Stimulated activated CD8-positive, alpha-beta memory T cell treated with anti-CD3 and anti-CD28 coated beads, Interleukin-4, amount 100 ng/mL, for 48 hours (primary cell): ENCODE results near the gene KIAA0586.
"Not testable (repeated sequence)": the region's sequence is repeated elsewhere in the genome, so short reads cannot be mapped to it uniquely, and the experiment has no call there.

Experiments used
- DNase-seq: peaks from one replicate; pipeline ENCODE4 v3.0.0-alpha.2; 2020

Gene KIAA0586

DNA sequence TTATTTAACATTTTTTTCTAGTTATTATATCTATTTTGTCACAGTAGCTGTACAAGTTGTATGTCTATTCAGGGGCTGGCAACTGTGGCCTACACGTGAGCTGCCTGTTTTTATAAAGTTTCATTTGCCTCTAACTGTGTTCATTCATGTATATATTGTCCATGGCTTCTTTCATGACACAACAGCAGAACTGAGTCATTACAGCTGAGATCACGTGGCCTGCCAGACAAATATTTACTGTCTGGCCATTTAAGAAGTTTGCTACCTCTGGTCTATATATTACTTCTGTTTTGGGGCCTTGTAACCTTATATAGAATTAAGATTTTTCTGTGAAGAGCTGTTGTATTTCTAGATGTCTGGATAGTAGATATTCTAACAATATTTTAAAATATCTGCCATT is 37.9 kb downstream of the KIAA0586 start:
- DNase-seq, result no peak

DNA sequence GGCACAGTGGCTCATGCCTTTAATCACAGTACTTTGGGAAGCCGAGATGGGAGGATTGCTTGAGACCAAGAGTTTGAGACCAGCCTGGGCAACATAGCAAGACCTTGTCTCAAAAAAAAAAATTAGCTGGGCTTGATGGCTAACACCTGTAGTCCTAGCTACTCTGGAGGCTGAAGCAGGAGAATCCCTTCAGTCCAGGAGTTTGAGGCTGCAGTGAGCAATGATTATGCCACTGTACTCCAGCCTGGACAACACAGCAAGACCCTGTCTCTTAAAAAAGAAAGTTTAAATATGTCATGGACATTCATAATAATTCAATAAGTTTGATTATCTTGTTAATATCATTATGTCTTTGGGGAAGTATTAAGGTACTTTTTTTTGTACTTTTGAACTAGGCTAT is 38.9 kb downstream of the KIAA0586 start:
- no peak for DNase-seq

DNA sequence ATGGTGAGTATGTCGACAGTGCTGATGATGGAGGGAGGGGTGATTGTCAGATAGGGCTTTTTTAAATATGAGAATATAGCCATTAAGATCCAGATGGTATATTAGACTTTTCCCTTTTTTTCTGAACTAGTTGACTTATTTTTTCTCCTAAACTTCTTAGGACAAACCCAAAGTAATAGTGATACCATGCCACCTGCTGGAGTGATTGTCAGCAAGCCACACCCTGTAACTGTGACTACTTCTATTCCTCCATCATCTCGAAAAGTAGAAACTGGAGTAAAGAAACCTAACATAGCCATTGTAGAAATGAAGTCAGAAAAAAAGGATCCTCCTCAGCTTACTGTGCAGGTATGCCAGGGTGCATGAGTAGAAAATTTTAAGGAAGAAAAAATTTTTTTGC is 40.1 kb downstream of the KIAA0586 start:
- no peak for DNase-seq

DNA sequence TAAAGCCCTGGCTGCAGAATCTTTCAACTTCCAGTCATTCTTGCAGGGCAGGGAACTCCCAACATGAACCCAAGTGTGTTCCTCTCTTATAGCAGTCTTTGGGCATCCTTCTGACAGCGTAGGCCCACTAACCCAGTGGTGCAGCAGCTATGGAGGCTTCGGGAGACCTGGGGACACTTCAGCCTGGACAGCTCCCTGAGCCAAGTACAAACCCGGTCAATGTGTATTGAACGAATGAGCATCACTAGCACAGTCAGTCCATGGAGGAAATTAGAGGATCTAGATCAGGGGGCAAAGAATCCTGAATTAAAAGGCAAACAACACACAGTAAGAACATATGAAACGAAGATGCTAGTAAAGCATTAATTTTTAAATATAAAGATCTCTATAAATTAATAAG is 41.8 kb downstream of the KIAA0586 start:
- no peak for DNase-seq

DNA sequence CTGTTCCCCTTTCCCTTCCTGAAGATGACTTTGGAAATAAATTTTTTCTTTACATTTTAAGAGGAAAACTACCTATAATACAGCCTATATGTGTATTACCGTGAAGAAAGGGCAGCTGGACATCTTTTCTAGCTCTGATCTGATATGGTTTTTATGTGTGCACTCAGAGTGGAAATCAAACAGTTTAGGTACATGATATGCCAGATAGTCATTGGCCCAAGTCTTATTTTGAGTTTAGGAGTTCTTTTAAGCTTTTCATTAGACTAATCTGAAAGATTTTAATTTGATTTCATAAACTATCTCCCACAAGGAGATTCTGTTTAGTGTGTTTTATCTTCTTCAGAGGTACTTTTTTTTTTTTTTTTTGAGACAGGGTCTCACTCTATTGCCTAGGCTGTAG is 48.8 kb downstream of the KIAA0586 start:
- no peak for DNase-seq

DNA sequence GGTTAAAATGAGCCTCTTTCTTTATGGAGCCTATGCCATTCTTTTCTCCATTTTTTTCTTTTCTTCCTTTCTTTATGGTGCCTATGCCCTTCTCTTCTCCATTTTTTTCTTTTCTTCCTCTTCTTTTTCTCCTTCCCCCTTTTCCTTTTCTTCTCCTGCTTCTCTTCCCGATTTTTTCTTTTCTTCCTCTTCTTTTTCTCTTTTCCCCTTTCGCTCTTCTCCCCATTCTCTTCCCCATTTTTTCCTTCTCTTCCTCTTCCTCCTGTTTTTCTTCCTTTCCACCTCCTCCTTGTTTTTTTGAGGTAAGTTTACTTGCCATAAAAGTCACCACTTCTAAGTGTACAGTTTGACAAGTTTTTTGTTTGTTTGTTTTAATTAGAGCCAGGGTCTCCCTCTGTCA is 50.1 kb downstream of the KIAA0586 start:
- DNase-seq, result no peak

DNA sequence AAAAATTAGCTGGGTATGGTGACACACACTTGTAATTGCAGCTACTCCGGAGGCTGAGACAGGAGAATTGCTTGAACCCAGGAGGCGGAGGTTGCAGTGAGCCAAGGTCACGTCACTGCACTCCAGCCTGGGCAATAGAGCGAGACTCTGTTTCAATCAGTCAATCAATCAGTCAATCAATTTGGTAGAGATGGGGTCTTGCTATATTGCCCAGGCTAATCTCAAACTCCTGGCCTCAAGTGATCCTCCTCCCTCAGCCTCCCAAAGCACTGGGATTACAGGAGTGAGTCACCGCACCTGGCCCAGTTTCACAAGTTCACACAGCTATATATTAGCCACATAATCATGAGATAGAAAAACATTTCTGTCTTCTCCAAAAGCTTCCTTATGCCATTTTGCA is 50.8 kb downstream of the KIAA0586 start:
- DNase-seq, result not testable (repeated sequence)

DNA sequence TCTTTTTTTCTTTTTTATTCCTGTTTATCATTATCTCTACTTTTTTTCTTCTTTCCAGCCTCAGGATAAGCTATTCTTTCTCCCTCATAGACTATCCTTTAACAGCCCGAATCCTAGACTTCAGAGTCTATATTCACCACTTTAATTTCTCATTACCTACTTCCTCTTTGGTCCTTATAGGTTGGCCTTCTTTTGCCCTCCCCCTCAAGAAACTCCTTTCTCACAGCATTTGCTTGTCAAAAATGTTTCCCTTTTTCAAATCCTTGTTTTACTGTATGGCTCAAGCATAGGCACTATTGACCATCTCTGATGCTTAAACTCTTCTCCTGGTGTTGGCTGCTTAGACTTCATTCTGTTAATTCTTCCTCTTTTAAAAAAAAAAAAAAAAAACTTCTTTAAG is 52.5 kb downstream of the KIAA0586 start:
- no peak for DNase-seq

DNA sequence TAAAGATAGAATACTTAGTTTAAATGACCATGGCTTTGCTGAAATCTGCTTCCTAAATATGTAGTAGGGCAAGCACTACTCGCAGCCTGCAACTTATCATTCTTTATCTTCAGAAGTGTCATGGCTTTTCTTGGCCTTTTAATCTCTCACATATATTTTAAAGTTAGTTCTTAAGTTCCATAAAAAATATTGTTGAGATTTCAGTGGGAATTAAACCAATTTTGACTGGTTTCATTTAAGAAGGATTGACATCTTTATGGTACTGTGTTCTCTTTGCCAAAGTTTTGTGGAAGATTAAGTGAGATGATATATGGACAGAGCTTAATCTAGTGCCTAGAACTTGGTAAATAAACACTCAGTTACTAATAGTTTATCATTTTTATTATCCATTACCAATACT is 56.7 kb downstream of the KIAA0586 start:
- DNase-seq, result no peak

DNA sequence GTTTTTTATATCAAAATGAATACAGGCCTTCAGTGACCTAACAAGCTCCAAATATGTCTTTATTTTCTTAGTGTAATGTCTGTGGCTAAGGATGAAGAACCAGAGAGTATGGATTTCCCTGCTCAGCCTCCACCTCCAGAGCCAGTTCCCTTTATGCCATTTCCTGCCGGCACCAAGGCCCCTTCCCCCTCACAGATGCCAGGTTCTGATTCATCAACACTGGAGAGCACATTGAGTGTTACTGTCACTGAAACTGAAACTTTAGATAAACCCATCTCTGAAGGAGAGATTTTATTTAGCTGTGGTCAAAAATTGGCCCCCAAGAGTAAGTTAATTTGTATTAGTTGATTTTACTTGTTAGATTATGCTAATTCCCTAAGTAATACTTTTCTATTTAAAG is 61.0 kb downstream of the KIAA0586 start:
- DNase-seq, result peak; percentile 30

DNA sequence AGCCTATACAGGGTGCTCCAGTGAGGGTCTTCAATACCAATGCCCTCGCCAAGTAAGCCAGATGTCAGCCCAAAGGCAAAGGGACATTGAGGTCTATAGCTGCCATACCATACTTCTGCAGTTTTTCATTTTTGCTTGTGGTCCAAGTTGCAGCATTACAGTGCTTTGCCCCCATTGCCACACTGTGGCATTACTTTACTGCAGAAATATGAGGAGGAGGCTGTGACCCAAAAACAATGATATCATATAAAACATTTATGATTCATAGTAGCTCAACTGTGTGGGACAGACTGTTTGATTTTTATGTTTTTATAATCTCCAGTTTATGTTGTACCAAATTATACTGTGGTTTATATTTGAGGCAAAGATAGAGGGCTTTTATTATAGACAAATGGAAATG is 64.1 kb downstream of the KIAA0586 start:
- DNase-seq, result no peak

DNA sequence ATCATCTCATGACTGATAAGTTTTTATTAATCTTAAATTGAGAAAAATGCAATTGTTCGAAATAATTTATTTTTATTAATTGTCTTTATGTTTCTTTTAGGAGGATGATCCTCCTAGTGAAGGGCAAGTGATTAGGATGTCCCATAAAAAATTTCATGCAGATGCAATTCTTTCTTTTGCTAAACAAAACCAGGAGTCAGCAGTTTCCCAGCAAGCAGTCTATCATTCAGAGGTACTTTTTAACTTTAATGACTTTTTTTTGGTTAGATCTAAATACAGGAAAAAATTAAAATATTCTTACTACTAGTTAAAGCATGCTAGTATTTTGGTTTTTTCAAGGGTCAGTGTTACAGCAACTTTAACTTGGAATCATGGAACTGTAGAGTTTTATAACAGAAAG is 64.5 kb downstream of the KIAA0586 start:
- DNase-seq, result no peak

DNA sequence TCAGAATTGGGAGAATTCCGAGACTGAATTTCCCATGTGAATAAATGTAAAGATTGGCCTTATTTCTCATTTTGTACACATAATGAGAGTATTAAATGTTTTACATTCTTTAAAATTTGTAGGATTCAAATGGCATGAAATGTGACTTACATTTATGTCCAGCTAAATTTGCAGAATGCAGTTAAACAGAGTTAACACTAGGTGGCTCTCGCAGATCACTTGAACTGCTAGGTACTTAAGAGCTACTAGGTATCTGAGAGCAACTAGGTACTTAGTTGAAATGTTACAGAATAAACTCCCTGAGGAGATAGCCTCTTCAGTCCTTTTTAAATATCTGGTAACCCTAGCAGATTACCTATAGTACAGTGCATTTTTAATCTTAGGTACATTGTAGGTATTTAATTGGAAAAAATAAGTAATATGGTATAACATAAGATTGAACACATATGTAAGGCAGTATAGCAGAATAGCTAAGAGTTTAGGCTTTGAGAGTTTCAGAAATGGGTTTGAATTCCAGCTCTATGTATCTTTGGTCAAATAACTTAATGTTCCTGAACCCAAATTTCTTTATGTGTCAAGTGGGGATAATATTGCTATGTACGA is 73.8 kb downstream of the KIAA0586 start:
- no peak for DNase-seq

DNA sequence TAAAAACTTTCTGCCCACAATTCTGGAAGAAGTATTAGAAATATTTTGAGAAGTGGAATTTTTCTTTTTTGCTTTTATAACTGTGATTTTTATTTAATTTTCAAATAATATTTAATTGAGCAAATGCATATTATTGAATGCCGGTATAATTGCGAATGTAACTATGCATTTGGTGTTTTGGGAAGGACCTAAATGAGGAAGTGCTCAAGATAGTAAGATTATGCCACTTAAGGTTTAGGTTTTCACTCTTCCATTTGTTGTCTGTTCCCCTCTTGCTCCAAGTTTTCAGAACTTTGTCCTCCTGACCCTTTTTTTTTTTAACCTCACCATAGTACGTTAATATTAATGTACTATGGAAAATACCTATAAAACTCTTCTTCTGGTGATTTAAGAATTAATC is 85.8 kb downstream of the KIAA0586 start:
- DNase-seq, result no peak

DNA sequence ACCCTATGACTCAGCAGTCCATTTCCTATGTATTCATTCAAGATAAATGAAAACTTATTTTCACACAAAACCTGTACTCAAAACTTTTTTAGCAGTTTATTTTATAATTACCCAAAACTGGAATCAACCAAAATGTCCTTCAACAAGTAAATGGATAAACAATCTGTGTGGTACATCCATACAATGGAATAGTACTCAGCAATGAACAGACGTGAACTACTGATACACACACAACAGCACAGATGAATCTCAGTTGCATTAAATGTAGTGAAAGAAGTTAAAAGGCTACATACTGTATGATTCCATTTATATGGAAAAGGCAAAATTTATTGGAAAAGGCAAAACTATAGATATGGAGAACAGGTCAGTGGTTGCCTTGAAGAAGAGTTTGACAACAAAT is 90.1 kb downstream of the KIAA0586 start:
- no peak for DNase-seq

DNA sequence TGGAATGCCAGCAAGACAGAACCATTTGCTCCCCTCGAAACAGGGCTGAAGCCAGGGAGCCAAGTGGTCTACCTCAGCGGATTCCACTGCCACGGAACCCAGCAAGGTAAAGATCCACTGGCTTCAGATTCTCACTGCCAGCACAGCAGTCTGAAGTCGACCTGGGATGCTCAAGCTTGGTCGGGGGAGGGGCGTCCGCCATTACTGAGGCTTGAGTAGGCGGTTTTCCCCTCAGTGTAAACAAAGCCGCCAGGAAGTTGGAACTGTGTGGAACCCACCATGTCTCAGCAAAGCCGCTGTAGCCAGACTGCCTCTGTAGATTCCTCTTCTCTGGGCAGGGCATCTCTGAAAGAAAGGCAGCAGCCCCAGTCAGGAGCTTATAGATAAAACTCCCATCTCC is 98.2 kb downstream of the KIAA0586 start:
- not testable (repeated sequence) for DNase-seq

DNA sequence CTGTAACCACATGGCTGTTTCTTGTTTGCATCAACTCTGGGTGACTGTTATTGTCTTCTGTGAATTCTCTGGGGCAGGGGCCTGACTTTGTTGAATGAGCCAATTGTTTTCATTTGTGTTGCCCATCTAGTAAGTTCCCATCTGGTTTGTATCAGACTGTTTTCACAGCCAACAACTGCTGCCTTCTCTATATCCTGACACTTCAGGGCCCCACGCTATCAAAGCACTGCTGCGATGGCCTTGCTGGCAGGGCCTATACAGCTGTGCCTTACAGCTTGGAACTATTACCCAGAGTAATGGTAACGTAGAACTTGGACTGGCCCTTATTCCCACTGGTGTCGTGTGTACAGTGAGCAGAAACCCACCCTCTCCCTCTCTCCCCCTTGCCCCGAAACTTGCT is 105.9 kb downstream of the KIAA0586 start:
- no peak for DNase-seq

DNA sequence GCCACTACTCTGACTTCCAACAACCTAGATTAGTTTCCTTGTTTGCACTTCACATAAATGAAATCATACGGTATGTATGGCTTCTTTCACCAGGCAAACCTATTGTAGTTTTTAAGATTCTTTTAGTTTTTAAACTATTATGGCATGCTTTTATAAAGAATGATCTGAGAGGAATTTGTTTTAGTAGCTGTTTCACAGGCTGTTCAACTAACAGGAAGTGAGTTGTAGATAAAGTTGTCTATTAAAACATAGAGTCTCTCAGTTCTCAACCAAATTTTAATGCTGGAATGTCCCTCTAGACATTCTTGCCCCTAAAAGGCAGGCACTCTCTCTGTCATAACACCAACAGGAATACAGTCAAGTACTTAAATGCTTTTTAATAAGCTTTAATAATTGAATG is 107.5 kb downstream of the KIAA0586 start:
- DNase-seq, result no peak

DNA sequence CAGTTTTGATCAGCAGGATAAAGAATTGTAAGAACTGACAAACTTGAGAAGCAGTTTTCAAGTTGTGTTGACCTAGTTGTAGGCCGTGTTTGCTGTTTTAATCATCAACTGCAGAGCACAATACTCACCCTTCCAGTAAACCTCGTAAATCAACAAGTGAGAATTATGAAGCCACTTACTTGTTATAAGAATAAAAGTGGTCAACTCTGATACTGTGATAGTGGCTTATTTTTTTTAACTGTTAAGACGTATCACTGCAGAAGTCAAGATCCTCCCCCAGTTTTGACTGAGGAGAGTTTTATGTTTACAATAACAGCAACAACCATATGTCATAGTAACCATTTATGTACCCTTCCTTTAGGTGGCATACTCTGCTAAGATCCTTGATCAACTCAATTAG is 109.5 kb downstream of the KIAA0586 start:
- DNase-seq, result no peak

DNA sequence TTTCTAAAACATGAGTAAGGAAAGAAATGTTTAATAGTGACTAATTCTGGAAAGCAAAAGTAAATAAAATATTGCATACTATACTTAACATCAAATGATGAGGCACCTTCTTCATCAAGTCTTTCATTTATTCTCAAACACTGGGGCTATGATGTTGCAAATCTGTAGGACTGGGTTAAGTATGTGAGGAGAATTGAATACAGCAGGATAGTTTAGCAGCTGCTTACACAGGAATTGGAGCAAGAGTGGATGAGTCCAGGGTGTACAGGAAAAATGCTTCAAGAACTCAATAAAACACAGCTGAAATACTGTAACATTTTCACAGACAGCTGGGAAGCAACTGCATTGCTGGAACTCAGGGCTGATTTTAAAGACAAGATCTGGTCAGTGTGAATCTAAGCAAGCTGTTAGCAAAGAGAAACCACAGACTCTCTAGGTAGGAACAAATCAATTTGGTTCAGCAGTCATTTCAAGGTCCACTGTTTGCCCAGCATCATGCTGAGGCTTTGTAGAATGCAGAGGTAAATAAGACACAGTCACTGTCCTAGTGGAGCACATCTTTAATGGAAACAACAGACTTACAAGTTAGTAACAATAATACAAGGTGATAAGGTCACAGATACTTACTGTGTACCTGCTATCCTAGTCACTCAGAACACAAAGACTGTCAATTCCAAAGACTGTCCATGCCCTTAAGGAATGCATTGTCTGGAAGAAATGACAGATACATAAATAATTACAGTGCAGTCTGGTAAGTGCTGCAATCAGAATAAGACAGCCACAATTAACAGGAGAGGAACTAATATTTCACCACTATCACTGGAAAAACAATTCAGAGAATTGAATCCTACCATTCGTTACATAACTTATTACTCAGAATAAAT is 113.5 kb downstream of the KIAA0586 start:
- DNase-seq, result no peak

DNA sequence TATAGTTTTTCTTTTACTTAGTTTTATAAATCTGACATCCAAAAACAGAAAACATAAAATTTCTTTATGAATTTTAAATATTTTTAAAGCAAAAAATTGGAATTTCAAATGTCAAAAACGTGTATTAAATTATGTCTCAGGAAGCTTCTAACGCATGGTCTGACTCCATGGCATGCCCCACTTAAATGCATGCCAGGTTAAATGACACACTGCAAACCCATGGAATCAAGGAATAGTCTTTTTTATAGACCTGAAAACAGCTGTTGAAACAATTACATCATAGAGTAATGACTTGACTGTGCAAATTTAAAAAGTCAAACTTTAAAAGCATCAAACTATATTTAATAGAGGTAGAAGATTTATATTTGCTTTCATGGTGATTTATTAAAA is 114.1 kb downstream of the KIAA0586 start:
- DNase-seq, result no peak

DNA sequence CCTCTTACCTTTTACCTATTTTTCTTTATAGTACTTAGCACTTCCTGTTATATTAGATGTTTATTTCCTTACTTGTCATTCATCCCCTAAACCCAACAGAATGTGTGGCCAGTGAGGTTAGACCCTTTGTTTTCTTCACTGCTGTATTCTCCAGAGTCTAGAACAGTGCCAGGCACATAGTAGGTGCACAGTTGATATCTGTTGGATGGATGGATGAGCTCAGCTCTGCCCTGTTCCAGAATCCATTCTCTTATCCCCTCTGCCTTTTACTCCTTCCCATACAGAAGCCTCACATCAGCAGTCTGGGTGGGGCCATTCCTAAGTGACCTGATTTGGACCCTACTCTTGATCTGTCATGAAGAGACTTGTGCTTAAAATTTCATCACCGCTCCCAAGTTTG is 115.7 kb downstream of the KIAA0586 start:
- no peak for DNase-seq

DNA sequence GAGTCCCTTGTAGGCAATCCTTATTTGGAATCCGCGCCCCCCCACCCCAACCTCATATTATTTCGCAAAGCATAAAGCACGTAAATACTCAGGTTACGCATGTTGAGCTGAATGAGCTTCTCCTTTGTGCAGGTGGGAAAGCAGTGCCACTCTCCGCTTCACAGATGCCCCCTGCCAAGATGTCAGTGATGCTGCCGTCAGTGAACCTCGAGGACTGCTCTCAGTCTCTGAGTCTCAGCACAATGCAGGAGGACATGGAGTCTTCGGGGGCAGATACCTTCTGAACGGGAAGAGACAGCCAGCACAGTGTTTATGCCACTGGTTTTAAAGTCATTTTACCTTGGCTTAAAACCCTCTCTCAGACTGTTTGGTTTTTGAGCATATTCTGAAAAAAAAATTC is 120.1 kb downstream of the KIAA0586 start:
- no peak for DNase-seq

DNA sequence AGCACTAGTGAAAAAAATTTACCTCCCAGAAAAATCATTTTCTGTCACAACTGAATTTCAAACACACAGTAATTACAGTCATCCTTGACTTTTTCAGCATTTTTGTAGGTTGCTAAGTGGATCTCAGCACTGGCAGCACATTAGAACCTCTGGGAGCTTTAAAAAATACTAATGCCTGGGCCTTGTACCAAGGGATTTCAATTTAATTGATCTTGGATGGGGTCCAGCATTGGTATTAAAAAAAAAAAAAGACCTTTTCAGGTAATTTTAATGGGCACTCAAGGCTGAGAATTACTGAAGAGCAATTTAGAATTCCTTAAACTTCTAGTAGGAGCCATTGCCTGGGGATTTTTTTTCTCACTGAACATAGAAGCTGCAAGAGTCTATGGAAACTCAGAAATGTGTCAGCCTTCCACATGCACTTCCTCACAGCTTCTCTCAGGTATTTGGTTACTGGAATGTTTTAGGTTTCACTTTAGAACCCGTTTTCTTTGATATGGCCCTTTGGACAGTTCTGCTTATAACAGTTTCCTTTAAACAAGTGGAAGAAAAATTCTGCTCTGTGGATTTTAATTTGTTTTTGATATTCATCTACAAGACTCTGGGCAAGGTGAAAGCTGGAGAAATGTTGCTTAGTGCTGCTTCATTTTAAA is 121.7 kb downstream of the KIAA0586 start:
- no peak for DNase-seq
